BLaER1 treated with 17β-estradiol and CSF1 and Interleukin-3, amounts not matched to agents 10 nM and 100 nM (cell line): Measurements from ENCODE around the gene YBX2.

Experiments used
- H3K27ac ChIP-seq, 11 experiments: shearing (Covaris generic); formaldehyde crosslinking; 2 replicates each; pipeline ENCODE4 v1.8.1; 2022
- H3K27me3 ChIP-seq, 11 experiments: shearing (Covaris generic); formaldehyde crosslinking; 2 replicates each; pipeline ENCODE4 v1.8.1; 2022
- H3K36me3 ChIP-seq, 11 experiments: shearing (Covaris generic); formaldehyde crosslinking; 2 replicates each; pipeline ENCODE4 v1.8.1; 2022
- H3K4me1 ChIP-seq, 10 experiments: shearing (Covaris generic); formaldehyde crosslinking; 2 replicates each; pipeline ENCODE4 v1.8.1; 2022
- H3K4me2 ChIP-seq, 11 experiments: shearing (Covaris generic); formaldehyde crosslinking; 2 replicates each; pipeline ENCODE4 v1.8.1; 2022
- H3K4me3 ChIP-seq, 10 experiments: shearing (Covaris generic); formaldehyde crosslinking; 2 replicates each; pipeline ENCODE4 v1.8.1; 2022
- H3K9ac ChIP-seq, 11 experiments: shearing (Covaris generic); formaldehyde crosslinking; 2 replicates each; pipeline ENCODE4 v1.8.1; 2022
- H3K9me3 ChIP-seq, 11 experiments: shearing (Covaris generic); formaldehyde crosslinking; replicated peaks in 1 of 11; 2 replicates each; pipeline ENCODE4 v1.8.1; 2022
- H4K20me1 ChIP-seq, 11 experiments: shearing (Covaris generic); formaldehyde crosslinking; 2 replicates each; pipeline ENCODE4 v1.8.1; 2022
- Cebpa-rat ChIP-seq, 11 experiments: shearing (Covaris generic); IDR thresholded peaks; 2 replicates each; pipeline ENCODE4 v1.8.1; 2022

The YBX2 gene

GRCh38 chr17:7263801-7264078 is 30.7 kb downstream of the YBX2 start:
- Histone ChIP-seq H3K36me3 (peaks cover 17 to 22% (median 19%) of the 10 kb centered on the region in 11 experiments), H3K4me3 (peak overlapping the region in 4 of 10 experiments; percentile 44 to 62 (median 56); a peak in 7 of 20 replicates), H3K27ac (peak overlapping the region in 3 of 11 experiments; percentile 43 to 62 (median 52); a peak in 6 of 22 replicates), H3K4me2 (peak overlapping the region in 8 of 11 experiments; percentile 61 to 100 (median 84); a peak in 16 of 22 replicates), H3K9me3 (no peaks in the 10 kb centered on the region), H3K27me3 (peaks cover 27 to 75% (median 68%) of the 10 kb centered on the region in 11 experiments), H3K4me1 (peaks cover 19 to 74% (median 44%) of the 10 kb centered on the region in 10 experiments), H3K9ac (peak overlapping the region in 2 of 11 experiments; percentile 46 to 51; a peak in 2 of 22 replicates), H4K20me1 (peaks cover 0 to 33% (median 21%) of the 10 kb centered on the region in 11 experiments; a peak in 15 of 22 replicates)
- TF ChIP-seq Cebpa-rat (IDR thresholded peaks at IDR 0.05), result no peak

- Histone ChIP-seq H3K27me3 (peaks cover 27 to 79% (median 70%) of the 10 kb centered on the region in 11 experiments), H3K4me2 (peak overlapping the region; percentile 22 to 100 (median 79)), H4K20me1 (peaks cover 0 to 35% (median 24%) of the 10 kb centered on the region in 11 experiments; a peak in 15 of 22 replicates), H3K36me3 (peaks cover 23 to 27% (median 25%) of the 10 kb centered on the region in 11 experiments), H3K27ac (peak overlapping the region in 5 of 11 experiments; percentile 6 to 62 (median 52); a peak in 8 of 22 replicates), H3K9ac (peak overlapping the region in 4 of 11 experiments; percentile 46 to 80 (median 63); a peak in 8 of 22 replicates), H3K4me3 (peak overlapping the region in 8 of 10 experiments; percentile 10 to 62 (median 46); a peak in 14 of 20 replicates), H3K4me1 (peaks cover 19 to 79% (median 47%) of the 10 kb centered on the region in 10 experiments), H3K9me3 (no peaks in the 10 kb centered on the region)
- no peak for TF ChIP-seq Cebpa-rat (IDR thresholded peaks at IDR 0.05)
Measured at GRCh38 chr17:7262935-7263800, 31.3 kb downstream of the YBX2 start.

- H3K4me3 ChIP-seq, result peak within 1 kb of the TSS; percentile 38 to 67 (median 51)
- H4K20me1 ChIP-seq, result peaks cover 0 to 35% (median 24%) of the 10 kb centered on the region in 11 experiments; a peak in 15 of 22 replicates
- no peaks in the 10 kb centered on the region for H3K9me3 ChIP-seq
- peaks cover 19 to 88% (median 47%) of the 10 kb centered on the region in 10 experiments for H3K4me1 ChIP-seq
- H3K27me3 ChIP-seq, result peaks cover 27 to 79% (median 70%) of the 10 kb centered on the region in 11 experiments
- peak within 1 kb of the TSS in 6 of 11 experiments; percentile 6 to 62 (median 52); a peak in 9 of 22 replicates for H3K27ac ChIP-seq
- no peak for TF ChIP-seq Cebpa-rat (IDR thresholded peaks at IDR 0.05)
- H3K4me2 ChIP-seq, result peak within 1 kb of the TSS; percentile 73 to 100 (median 87)
- H3K9ac ChIP-seq, result peak within 1 kb of the TSS in 10 of 11 experiments; percentile 26 to 80 (median 54); a peak in 17 of 22 replicates
- H3K36me3 ChIP-seq, result peaks cover 31 to 35% (median 33%) of the 10 kb centered on the region in 11 experiments
Measured at GRCh38 chr17:7262192-7262934, 32.1 kb downstream of the YBX2 start, which contains the start of gene CLDN7. CLDN7 (minus strand) TSS chr17:7262478; CDS start chr17:7262043, 435 bp downstream.

- Histone ChIP-seq H3K4me2 (peak overlapping the region; percentile 73 to 100 (median 87)), H4K20me1 (peaks cover 0 to 35% (median 24%) of the 10 kb centered on the region in 11 experiments; a peak in 15 of 22 replicates), H3K27ac (peak overlapping the region in 3 of 11 experiments; percentile 41 to 53 (median 42); a peak in 4 of 22 replicates), H3K9me3 (no peaks in the 10 kb centered on the region), H3K4me3 (peak overlapping the region; percentile 38 to 67 (median 51)), H3K9ac (peak overlapping the region in 10 of 11 experiments; percentile 26 to 80 (median 54); a peak in 17 of 22 replicates), H3K27me3 (peaks cover 27 to 79% (median 70%) of the 10 kb centered on the region in 11 experiments), H3K4me1 (peaks cover 19 to 86% (median 47%) of the 10 kb centered on the region in 10 experiments), H3K36me3 (peaks cover 39 to 43% (median 41%) of the 10 kb centered on the region in 11 experiments)
- TF ChIP-seq Cebpa-rat (IDR thresholded peaks at IDR 0.05), result no peak
Measured at GRCh38 chr17:7261379-7262191, 32.9 kb downstream of the YBX2 start.

GRCh38 chr17:7260651-7261378 is 33.6 kb downstream of the YBX2 start:
- H3K4me1 ChIP-seq, result peaks cover 19 to 78% (median 47%) of the 10 kb centered on the region in 10 experiments
- peak overlapping the region; percentile 38 to 67 (median 51) for H3K4me3 ChIP-seq
- H3K4me2 ChIP-seq, result peak overlapping the region; percentile 73 to 100 (median 87)
- H3K36me3 ChIP-seq, result peaks cover 46 to 51% (median 48%) of the 10 kb centered on the region in 11 experiments
- no peaks in the 10 kb centered on the region for H3K9me3 ChIP-seq
- peaks cover 27 to 75% (median 70%) of the 10 kb centered on the region in 11 experiments for H3K27me3 ChIP-seq
- peak overlapping the region in 3 of 11 experiments; percentile 41 to 53 (median 42); a peak in 4 of 22 replicates for H3K27ac ChIP-seq
- peak overlapping the region in 10 of 11 experiments; percentile 26 to 80 (median 54); a peak in 17 of 22 replicates for H3K9ac ChIP-seq
- no peak for TF ChIP-seq Cebpa-rat (IDR thresholded peaks at IDR 0.05)
- peaks cover 0 to 37% (median 24%) of the 10 kb centered on the region in 11 experiments; a peak in 15 of 22 replicates for H4K20me1 ChIP-seq

- peak overlapping the region in 8 of 11 experiments; percentile 80 to 100 (median 91); a peak in 14 of 22 replicates for H3K4me2 ChIP-seq
- peaks cover 19 to 77% (median 47%) of the 10 kb centered on the region in 10 experiments for H3K4me1 ChIP-seq
- no peak overlapping the region for H3K27ac ChIP-seq
- H3K27me3 ChIP-seq, result peaks cover 27 to 69% (median 66%) of the 10 kb centered on the region in 11 experiments
- H4K20me1 ChIP-seq, result peaks cover 0 to 41% (median 24%) of the 10 kb centered on the region in 11 experiments; a peak in 15 of 22 replicates
- peak overlapping the region in 1 of 11 experiments; percentile 80; a peak in 1 of 22 replicates for H3K9ac ChIP-seq
- H3K9me3 ChIP-seq, result no peaks in the 10 kb centered on the region
- H3K36me3 ChIP-seq, result peaks cover 53 to 58% (median 55%) of the 10 kb centered on the region in 11 experiments
- H3K4me3 ChIP-seq, result peak overlapping the region in 1 of 10 experiments; percentile 57; a peak in 4 of 20 replicates
- no peak for TF ChIP-seq Cebpa-rat (IDR thresholded peaks at IDR 0.05)
Measured at GRCh38 chr17:7260151-7260550, 34.3 kb downstream of the YBX2 start.

- Histone ChIP-seq H3K4me1 (peaks cover 19 to 75% (median 47%) of the 10 kb centered on the region in 10 experiments), H3K9me3 (no peaks in the 10 kb centered on the region), H3K4me3 (peak overlapping the region in 3 of 10 experiments; percentile 7 to 43 (median 18); a peak in 1 of 20 replicates), H3K4me2 (peak overlapping the region in 10 of 11 experiments; percentile 43 to 100 (median 68); a peak in 15 of 22 replicates), H4K20me1 (peaks cover 0 to 41% (median 24%) of the 10 kb centered on the region in 11 experiments; a peak in 15 of 22 replicates), H3K27ac (no peak overlapping the region), H3K36me3 (peaks cover 59 to 64% (median 61%) of the 10 kb centered on the region in 11 experiments), H3K9ac (peak overlapping the region in 3 of 11 experiments; percentile 3 to 51 (median 36); a peak in 1 of 22 replicates), H3K27me3 (peaks cover 27 to 62% (median 61%) of the 10 kb centered on the region in 11 experiments)
- TF ChIP-seq Cebpa-rat (IDR thresholded peaks at IDR 0.05), result no peak
Measured at GRCh38 chr17:7259555-7259889, 34.9 kb downstream of the YBX2 start.
